Fibroblast of lung (primary cell): ENCODE measurements around the gene TNNC2.

ENCODE experiments used
- EZH2 ChIP-seq: IDR thresholded peaks from 2 replicates; pipeline ENCODE4 v1.5.1; 2012; ENCODE audit warnings: low read length, control low read depth, mild to moderate bottlenecking; ENCODE audit errors: missing control alignments
- TF ChIP-seq, protein P1 (sequence below), 2 donors: IDR thresholded peaks in 1 of 2; conservative IDR thresholded peaks in 1 of 2; 1 replicate in 1 of 2; 2 replicates in 1 of 2; pipeline ENCODE4 v1.5.1; 2011 to 2012; ENCODE audit warnings: low read length in 2 of 2, control low read depth in 1 of 2, inconsistent platforms in 1 of 2, low read depth in 1 of 2, mild to moderate bottlenecking in 1 of 2

DNA sequence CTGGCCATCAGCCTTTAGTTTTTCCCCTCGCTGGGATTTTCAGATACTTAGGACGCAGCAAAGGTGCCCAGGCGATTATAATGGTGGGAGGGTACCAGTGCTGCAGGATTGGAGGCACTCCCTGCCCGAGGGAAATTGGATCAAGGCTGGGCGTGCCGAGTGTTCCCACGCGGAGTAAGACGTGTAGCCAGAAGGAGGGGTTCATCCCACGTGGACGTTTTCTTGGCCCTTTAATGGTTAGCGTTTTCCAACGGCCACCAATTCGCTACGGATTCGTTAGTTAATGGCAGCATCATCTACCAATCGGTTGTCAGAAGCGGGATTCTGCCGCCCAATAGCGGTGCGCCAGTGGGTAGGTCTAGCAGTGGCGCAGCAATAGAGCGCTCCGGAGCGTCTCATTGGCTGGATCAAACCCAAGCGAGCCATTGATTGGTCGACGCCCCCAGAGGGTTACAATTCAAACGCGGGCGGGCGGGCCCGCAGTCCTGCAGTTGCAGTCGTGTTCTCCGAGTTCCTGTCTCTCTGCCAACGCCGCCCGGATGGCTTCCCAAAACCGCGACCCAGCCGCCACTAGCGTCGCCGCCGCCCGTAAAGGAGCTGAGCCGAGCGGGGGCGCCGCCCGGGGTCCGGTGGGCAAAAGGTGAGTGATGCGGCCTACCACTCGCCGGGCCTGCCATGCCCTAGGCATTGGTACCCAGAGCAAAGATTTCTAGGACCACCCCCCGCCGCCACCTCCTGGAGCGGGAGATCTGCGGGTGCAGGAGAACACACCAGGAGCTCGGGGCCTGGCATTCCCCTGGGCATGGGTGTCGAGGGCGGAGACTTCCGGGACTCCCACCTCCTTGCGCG, 14.7 kb downstream of the TNNC2 start, which contains the start of gene UBE2C:
- TF ChIP-seq, protein P1, sequence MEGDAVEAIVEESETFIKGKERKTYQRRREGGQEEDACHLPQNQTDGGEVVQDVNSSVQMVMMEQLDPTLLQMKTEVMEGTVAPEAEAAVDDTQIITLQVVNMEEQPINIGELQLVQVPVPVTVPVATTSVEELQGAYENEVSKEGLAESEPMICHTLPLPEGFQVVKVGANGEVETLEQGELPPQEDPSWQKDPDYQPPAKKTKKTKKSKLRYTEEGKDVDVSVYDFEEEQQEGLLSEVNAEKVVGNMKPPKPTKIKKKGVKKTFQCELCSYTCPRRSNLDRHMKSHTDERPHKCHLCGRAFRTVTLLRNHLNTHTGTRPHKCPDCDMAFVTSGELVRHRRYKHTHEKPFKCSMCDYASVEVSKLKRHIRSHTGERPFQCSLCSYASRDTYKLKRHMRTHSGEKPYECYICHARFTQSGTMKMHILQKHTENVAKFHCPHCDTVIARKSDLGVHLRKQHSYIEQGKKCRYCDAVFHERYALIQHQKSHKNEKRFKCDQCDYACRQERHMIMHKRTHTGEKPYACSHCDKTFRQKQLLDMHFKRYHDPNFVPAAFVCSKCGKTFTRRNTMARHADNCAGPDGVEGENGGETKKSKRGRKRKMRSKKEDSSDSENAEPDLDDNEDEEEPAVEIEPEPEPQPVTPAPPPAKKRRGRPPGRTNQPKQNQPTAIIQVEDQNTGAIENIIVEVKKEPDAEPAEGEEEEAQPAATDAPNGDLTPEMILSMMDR (conservative IDR thresholded peaks at IDR 0.05 in 1 of 2, IDR thresholded peaks at IDR 0.05 in 1 of 2; ENCODE audit: low read depth in 1 of 2, low read length in 2 of 2) = no peak
- no peak for TF ChIP-seq EZH2
